OCI-M2 (cell line): ENCODE data around the gene GOLGA6L26.
"Not testable (repeated sequence)": the region's sequence is repeated elsewhere in the genome, so short reads cannot be mapped to it uniquely, and the experiment has no call there.

ENCODE experiments used
- DNase-seq: peaks from one replicate; lab custom pipeline; 2025; ENCODE audit not compliant: unreplicated experiment; lab: John Stamatoyannopoulos, UW

GOLGA6L26 gene, protein sequence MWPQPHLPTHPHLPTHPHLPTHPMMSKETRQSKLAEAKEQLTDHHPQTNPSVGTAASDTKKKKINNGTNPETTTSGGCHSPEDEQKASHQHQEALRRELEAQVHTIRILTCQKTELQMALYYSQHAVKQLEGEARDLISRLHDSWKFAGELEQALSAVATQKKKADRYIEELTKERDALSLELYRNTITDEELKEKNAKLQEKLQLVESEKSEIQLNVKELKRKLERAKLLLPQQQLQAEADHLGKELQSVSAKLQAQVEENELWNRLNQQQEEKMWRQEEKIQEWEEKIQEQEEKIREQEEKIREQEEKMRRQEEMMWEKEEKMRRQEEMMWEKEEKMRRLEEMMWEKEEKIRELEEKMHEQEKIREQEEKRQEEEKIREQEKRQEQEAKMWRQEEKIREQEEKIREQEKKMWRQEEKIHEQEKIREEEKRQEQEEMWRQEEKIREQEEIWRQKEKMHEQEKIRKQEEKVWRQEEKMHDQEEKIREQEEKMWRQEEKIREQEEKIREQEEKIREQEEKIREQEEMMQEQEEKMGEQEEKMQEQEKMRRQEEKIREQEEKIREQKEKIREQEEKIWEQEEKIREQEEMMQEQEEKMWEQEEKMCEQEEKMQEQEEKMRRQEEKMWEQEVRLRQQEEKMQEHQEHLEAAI

DNA sequence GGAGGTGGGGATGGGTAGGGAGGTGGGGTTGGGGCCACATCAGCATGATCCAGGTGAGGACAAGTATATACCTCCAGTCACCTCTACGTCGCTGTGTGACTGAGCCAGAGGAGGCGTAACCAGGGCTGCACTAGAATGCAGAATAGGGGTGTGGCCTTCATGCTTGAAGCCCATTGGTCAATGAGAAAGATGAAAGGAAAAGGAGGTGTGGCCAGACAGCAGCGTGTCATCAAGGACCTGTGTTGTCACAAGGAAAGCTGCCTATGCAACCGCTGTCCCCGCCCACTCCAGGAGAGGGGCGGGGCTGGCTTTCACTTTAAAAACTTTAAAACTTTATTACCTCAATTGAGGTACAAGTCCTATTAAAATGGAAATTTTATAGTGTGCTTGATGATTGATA, at the start of gene GOLGA6L26:
TSS of gene GOLGA6L26 (minus strand) at position 101 of the 400 bp plus-strand sequence. CDS start at position 40, 61 bp downstream.
- DNase-seq = not testable (repeated sequence)

DNA sequence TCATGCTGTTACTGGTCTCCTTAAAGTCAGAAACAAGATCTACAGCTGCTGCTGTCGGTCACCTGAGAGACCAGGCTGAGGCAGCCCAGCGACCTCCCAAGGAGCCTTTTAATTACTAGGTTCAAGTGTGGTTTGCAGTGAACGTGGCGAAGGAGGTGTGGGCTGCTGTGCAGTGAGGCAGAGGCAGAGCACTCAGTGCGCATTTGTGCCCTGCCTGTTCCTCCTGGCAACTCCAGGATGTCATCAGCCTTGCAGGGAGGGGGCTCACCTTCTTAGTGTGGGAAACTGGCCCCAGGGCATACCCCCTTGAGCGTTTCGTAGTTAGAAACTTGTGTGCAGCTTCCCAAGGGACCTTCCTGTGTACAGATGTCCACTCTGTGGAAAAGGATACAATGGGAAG, 47.2 kb upstream of the GOLGA6L26 start:
- not testable (repeated sequence) for DNase-seq

DNA sequence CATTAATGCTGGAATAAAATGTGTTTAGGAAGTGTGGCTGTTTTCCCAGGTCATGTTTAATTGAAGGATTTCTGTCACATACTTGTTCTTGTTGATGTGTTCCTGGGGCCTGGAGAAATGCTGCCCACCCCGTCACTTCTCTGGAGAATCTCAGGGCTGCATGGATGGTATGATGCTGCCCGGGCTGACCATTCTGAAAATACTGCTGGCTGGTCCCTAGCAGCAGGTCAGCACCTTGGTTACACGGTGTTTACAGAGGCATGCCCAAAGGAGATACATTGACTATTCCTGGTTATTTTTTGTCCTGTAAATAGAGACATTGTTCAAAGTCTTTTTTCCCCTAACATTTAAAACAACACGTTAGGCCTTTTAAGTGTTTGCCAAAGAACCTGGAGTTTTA, 46.7 kb upstream of the GOLGA6L26 start:
- not testable (repeated sequence) for DNase-seq

- DNase-seq = not testable (repeated sequence)
Observed at GRCh38 chr15:23378946-23379345, 45.0 kb upstream of the GOLGA6L26 start.

GRCh38 chr15:23374226-23374625, 40.2 kb upstream of the GOLGA6L26 start:
- not testable (repeated sequence) for DNase-seq

DNA sequence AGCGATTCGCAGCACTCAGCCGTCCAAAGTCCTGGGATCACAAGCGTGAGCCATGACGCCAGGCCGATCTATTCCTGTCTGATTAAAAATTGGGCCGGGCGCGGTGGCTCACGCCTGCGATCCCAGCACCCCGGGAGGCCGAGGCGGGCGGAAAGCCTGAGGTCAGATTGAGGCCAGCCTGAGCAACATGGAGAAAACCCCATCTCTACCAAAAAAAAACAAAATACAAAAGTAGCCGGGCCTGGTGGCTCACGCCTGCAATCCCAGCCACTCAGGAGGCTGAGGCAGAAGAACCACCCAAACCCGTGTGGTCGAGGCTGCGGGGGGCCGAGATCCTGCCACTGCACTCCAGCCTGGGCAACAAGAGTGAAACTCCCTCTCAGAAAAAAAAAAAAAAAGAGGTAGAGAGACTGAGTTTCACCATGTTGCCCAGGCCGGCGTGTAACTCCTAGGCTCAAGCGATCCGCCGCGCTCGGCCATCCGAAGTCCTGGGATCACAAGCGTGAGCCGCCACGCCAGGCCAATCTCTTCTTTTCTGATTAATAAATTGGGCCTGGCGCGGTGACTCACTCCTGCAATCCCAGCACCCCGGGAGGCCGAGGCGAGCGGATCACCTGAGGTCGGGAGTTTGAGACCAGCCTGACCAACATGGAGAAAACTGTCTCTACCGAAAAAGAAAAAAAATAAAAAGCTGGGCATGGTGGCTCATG, 39.0 kb upstream of the GOLGA6L26 start:
- DNase-seq = not testable (repeated sequence)

GRCh38 chr15:23372284-23372683, 38.3 kb upstream of the GOLGA6L26 start:
- no peak for DNase-seq

DNA sequence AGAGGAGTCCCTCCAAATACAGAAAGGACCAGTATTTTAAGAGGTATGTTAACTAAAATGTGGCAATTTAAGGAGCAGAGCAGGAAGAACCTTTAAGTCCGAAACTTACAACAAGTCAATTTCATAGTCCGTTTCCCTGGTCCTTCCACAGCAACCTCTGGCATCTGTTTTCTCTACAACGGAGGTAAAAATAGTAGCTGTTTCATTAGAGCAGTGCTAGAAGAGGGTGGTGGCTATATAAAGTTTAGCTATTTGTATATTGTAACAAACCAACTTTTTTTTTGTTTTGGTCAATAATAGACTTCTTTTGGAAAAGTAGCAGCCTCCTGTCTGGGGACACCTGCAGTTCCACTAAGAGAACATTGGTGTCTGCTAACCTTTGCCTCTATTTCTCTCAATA, 37.9 kb upstream of the GOLGA6L26 start:
- not testable (repeated sequence) for DNase-seq

GRCh38 chr15:23371134-23371533, 37.1 kb upstream of the GOLGA6L26 start:
- not testable (repeated sequence) for DNase-seq

- no peak for DNase-seq
Observed at GRCh38 chr15:23370578-23370977, 36.6 kb upstream of the GOLGA6L26 start.

- DNase-seq = not testable (repeated sequence)
Observed at GRCh38 chr15:23364261-23364660, 30.3 kb upstream of the GOLGA6L26 start.

DNA sequence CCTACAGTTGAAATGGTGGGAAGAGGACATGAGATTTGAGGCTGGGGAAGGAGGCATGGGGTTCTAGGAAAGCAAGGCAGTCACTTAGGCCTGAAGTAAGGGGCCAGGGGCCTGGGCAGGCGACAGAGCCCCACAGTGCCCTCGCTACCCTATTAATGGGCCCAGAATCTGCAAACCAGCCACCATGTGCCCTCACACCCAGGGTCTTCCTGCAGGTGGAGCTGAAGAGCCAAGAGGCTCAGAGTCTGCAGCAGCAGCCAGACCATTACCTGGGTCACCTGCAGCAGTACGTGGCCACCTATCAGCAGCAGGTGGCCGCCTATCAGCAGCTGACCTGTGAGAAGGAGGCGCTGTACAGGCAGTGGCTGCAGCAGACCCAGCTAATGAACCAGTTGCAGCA, 28.6 kb upstream of the GOLGA6L26 start:
- DNase-seq = not testable (repeated sequence)

GRCh38 chr15:23354448-23354847, 20.5 kb upstream of the GOLGA6L26 start, which contains the start of gene GOLGA8S:
GOLGA8S (plus strand) TSS chr15:23354748; CDS start chr15:23354810, 62 bp downstream.
- DNase-seq = not testable (repeated sequence)

DNA sequence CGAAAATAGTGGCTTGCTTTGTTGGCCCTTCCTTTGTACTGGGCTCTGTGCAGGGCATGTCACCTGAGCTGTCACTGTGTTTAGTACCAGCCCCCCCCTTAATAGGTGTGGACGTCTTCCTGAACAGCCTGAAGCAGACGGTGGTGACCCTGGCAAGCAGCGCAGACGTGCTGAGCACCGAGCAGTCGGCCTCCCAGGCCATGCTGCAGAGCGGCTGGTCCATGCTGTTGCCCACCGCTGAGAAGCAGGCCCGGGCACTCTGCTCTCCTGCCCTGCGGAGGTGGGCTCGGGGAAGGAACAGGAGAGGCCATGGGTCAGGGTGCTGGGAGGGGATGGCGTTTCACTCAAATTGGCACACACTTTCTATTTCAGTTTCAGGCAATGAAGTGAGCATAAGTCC, 22.8 kb downstream of the GOLGA6L26 start:
- DNase-seq = not testable (repeated sequence)

DNA sequence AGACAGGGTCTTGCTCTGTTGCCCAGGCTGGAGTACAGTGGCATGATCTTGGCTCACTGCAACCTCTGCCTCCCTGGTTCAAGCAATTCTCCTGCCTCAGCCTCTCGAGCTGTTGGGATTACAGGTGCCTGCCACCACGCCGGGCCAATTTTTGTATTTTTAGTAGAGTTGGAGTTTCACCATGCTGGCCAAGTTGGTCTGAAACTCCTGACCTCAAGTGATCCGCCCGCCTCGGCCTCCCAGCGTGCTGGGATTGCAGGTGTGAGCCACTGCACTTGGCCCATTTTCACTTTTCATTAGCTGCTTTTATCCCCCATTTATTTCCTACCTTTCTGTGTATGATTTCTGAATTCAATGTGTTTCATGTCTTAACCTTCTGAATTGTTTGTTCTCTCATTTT, 28.1 kb downstream of the GOLGA6L26 start:
- not testable (repeated sequence) for DNase-seq

DNA sequence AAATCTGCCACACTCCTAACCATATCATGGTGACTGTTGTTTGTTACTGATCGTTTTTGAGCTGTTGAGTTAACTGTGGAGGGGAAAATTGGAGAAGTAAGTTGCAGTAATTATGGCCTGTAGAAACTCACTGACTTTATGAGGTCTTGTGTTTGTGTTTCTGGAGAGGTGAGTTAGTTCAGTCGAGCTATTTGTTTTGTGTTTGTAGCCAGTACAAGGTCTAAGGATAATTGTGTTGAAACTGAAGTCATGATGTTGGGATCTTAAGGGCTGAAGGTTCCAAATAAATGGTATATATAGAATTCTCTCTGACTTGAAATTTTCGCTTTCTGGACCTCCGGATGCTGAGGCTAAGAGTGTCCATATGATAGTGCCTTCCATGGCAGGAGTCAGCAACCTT, 29.2 kb downstream of the GOLGA6L26 start:
- DNase-seq = not testable (repeated sequence)

- DNase-seq = not testable (repeated sequence)
Observed at GRCh38 chr15:23304267-23304666, 29.7 kb downstream of the GOLGA6L26 start.

- not testable (repeated sequence) for DNase-seq
Observed at GRCh38 chr15:23303654-23304053, 30.3 kb downstream of the GOLGA6L26 start.

- DNase-seq = not testable (repeated sequence)
Observed at GRCh38 chr15:23303246-23303645, 30.8 kb downstream of the GOLGA6L26 start.
